Measurements from ENCODE around the gene SFXN1.
"Not testable (repeated sequence)": the region's sequence is repeated elsewhere in the genome, so short reads cannot be mapped to it uniquely, and the experiment has no call there.

Gene SFXN1

GRCh38 chr5:175478384-175479124 lies at the start of gene SFXN1:
Gene SFXN1 (plus strand): TSS chr5:175478560. CDS start chr5:175492104, 13,544 bp downstream.
- DNase-seq, result peak; percentile 72 to 75

GRCh38 chr5:175434800-175435199 lies 43.6 kb upstream of the SFXN1 start:
- DNase-seq, result no peak

- no peak for DNase-seq
Observed at GRCh38 chr5:175436359-175436758, 42.0 kb upstream of the SFXN1 start.

- no peak for DNase-seq
Observed at GRCh38 chr5:175438234-175438857, 40.0 kb upstream of the SFXN1 start.

GRCh38 chr5:175443514-175444059 lies 34.8 kb upstream of the SFXN1 start:
- no peak for DNase-seq

- DNase-seq, result peak in 1 of 2 donors; percentile 27
Observed at GRCh38 chr5:175444060-175444904, 34.1 kb upstream of the SFXN1 start, which contains the start of gene DRD1. Gene DRD1 (minus strand): TSS chr5:175444182. CDS start chr5:175443099, 1,083 bp downstream.

- no peak for DNase-seq
Observed at GRCh38 chr5:175444905-175445456, 33.4 kb upstream of the SFXN1 start.

- not testable (repeated sequence) for DNase-seq
Observed at GRCh38 chr5:175446378-175446777, 32.0 kb upstream of the SFXN1 start.

GRCh38 chr5:175447571-175447970 lies 30.8 kb upstream of the SFXN1 start:
- no peak for DNase-seq

GRCh38 chr5:175448276-175448675 lies 30.1 kb upstream of the SFXN1 start:
- DNase-seq, result no peak

GRCh38 chr5:175452166-175452565 lies 26.2 kb upstream of the SFXN1 start:
- no peak for DNase-seq

GRCh38 chr5:175454338-175454737 lies 24.0 kb upstream of the SFXN1 start:
- not testable (repeated sequence) for DNase-seq

GRCh38 chr5:175456105-175456742 lies 22.1 kb upstream of the SFXN1 start:
- no peak for DNase-seq

GRCh38 chr5:175457466-175457865 lies 20.9 kb upstream of the SFXN1 start:
- no peak for DNase-seq

GRCh38 chr5:175460126-175460525 lies 18.2 kb upstream of the SFXN1 start:
- DNase-seq, result no peak

GRCh38 chr5:175460552-175460951 lies 17.8 kb upstream of the SFXN1 start:
- DNase-seq, result no peak

- no peak for DNase-seq
Observed at GRCh38 chr5:175461370-175461769, 17.0 kb upstream of the SFXN1 start.

- DNase-seq, result no peak
Observed at GRCh38 chr5:175463641-175464040, 14.7 kb upstream of the SFXN1 start.

GRCh38 chr5:175464074-175464941 lies 14.1 kb upstream of the SFXN1 start:
- peak; percentile 44 to 59 for DNase-seq

- DNase-seq, result no peak
Observed at GRCh38 chr5:175464942-175465233, 13.5 kb upstream of the SFXN1 start.

GRCh38 chr5:175465282-175465681 lies 13.1 kb upstream of the SFXN1 start:
- DNase-seq, result no peak
